ENCODE measurements around the gene DDX10. TPM values are rescaled to one million over a fixed set of nuclear protein-coding genes. Genes with fewer than 3 reads are reported as not detected.

The DDX10 gene
- total and polyA plus RNA-seq, 2 of the 8 experiments (the other 6 are each of a cell fraction or from before 2014, with no cell fraction given) = 49.2 to 52.2 TPM

DNA sequence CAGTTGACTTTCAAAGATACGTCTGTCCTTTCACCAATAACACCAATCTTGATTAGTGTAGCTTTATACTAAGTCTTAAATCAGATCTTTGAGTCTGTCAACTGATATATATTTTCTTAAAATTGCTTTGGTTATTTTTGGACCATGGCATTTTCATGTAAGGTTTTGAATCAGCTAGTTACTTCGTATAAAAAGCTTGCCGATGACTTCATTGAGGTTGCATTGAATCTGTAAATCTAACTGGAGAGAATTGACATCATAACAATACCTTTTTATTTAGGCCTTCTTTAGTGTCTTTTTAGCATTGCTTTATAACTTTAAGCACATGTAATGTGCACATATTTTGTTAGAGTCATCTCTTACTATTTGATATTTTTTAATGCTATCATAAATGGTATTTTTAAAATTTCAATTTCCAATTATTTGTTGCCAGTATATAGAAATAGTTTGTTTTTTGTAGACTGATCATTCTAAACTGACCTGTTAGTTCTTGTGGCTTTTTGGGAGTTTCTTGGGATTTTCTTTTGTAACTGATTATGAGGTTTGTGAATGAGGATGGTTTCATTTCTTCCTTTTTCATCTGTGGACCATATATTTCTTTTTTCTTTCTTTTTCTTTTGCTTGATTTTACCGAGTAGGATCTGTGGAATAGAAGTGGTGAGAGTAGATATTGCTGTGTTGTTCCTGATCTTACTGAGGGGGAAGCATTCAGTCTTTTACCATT, 61.4 kb downstream of the DDX10 start:
- Histone ChIP-seq H2BK15ac (ENCODE audit: low read length) (no peak overlapping the region), H3K36me3 (ENCODE audit: control insufficient read depth in 2 of 4, insufficient read depth in 4 of 4, low read length in 3 of 4) (peaks cover 0 to 22% (median 0%) of the 10 kb centered on the region in 4 experiments; a peak in 2 of 8 replicates), H3K79me1 (ENCODE audit: low read depth, low read length) (no peaks in the 10 kb centered on the region; the same call in 1 of the 2 replicates), H3K4me2 (ENCODE audit: insufficient read depth in 1 of 2, low read depth in 2 of 2, low read length in 2 of 2) (no peak overlapping the region), H3K4me1 (replicated peaks in 1 of 4; ENCODE audit: control insufficient read depth in 3 of 4, insufficient read depth in 4 of 4, low read length in 3 of 4) (no peaks in the 10 kb centered on the region), H2BK120ac (replicated peaks; ENCODE audit: low read depth, low read length) (no peak overlapping the region), H3K27ac (ENCODE audit: low read depth, low read length) (no peak overlapping the region), H3K79me2 (ENCODE audit: control insufficient read depth in 1 of 2, insufficient read depth in 2 of 2, low read length in 2 of 2) (peaks cover 0 to 6% of the 10 kb centered on the region in 2 experiments; a peak in 2 of 4 replicates), H3K4me3 (ENCODE audit: extremely low read depth in 1 of 4, insufficient read depth in 2 of 4, low read depth in 3 of 4, low read length in 4 of 4) (no peak overlapping the region), H3K18ac (ENCODE audit: extremely low read depth, low read length) (no peak overlapping the region), H3K9ac (replicated peaks in 1 of 4; ENCODE audit: extremely low read depth in 1 of 4, low read depth in 3 of 4, low read length in 3 of 4) (no peak overlapping the region), H3K23me2 (ENCODE audit: low read depth, low read length) (no peaks in the 10 kb centered on the region), H3K27me3 (replicated peaks in 1 of 4; ENCODE audit: control insufficient read depth in 3 of 4, extremely low read depth in 1 of 4, insufficient read depth in 3 of 4, low read length in 3 of 4) (no peaks in the 10 kb centered on the region), H2AFZ (ENCODE audit: low read length) (no peak overlapping the region), H3K23ac (ENCODE audit: insufficient read length) (no peak overlapping the region), H3K4ac (replicated peaks; ENCODE audit: insufficient read length, low read depth, low read length) (no peak overlapping the region), H2BK5ac (ENCODE audit: low read depth, low read length) (no peak overlapping the region), H2BK20ac (ENCODE audit: low read length) (no peak overlapping the region), H4K20me1 (replicated peaks in 1 of 2; ENCODE audit: control insufficient read depth in 1 of 2, insufficient read depth in 2 of 2, low read length in 2 of 2) (no peaks in the 10 kb centered on the region), H2AK5ac (ENCODE audit: low read depth, low read length) (no peak overlapping the region), H4K91ac (replicated peaks; ENCODE audit: insufficient read length, low read length) (no peak overlapping the region), H4K5ac (ENCODE audit: insufficient read length, low read depth, low read length) (no peak overlapping the region), H2BK12ac (ENCODE audit: low read depth, low read length) (no peak overlapping the region), H3K9me3 (ENCODE audit: insufficient read depth in 2 of 2, low read depth in 1 of 2, low read length in 1 of 2) (no peaks in the 10 kb centered on the region), H3K14ac (ENCODE audit: insufficient read length) (no peak overlapping the region), H4K8ac (ENCODE audit: extremely low read depth, insufficient read depth, low read length) (no peak overlapping the region), H3K56ac (replicated peaks; ENCODE audit: insufficient read length, low read depth, low read length) (no peak overlapping the region)
- 82% methylated on average over 4 of the region's 4 CpGs; no CpG with 5 or more reads in 1 of the 2 experiments for WGBS, 2 experiments (ENCODE audit: extremely low coverage in 1 of 2, insufficient coverage in 1 of 2, insufficient read length in 1 of 2, insufficient replicate concordance in 2 of 2, low coverage in 1 of 2, low lambda C conversion rate in 2 of 2, missing lambda C conversion rate in 1 of 2)
- TF ChIP-seq, protein P1, sequence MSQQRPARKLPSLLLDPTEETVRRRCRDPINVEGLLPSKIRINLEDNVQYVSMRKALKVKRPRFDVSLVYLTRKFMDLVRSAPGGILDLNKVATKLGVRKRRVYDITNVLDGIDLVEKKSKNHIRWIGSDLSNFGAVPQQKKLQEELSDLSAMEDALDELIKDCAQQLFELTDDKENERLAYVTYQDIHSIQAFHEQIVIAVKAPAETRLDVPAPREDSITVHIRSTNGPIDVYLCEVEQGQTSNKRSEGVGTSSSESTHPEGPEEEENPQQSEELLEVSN (IDR thresholded peaks at IDR 0.05) = no peak
- no peak for TF ChIP-seq SP4 (IDR thresholded peaks at IDR 0.05; ENCODE audit: low read length)
- no peak for TF ChIP-seq JUND (IDR thresholded peaks at IDR 0.05; ENCODE audit: low read length)
- no peak for TF ChIP-seq POU5F1 (IDR thresholded peaks at IDR 0.05; ENCODE audit: low read depth, low read length)
- TF ChIP-seq TBP (IDR thresholded peaks at IDR 0.05; ENCODE audit: low read depth, low read length) = no peak
- TF ChIP-seq YY1 (IDR thresholded peaks at IDR 0.05; ENCODE audit: low read depth, low read length) = no peak
- no peak for FAIRE-seq
- CTCF ChIA-PET (ENCODE audit: partially characterized antibody) = interaction anchor here (4.1 kb wide), 1 partner anchor 9 kb away, joined by 20 read pairs; no protein-coding TSS in a partner anchor
- no peak for DNase-seq (ENCODE audit: low read depth in 1 of 2, low spot score in 2 of 2)
- POLR2A ChIA-PET (ENCODE audit: partially characterized antibody) = no interaction called here

Data from H1 (cell line).